Measurements from ENCODE around the gene C1orf35.

DNA sequence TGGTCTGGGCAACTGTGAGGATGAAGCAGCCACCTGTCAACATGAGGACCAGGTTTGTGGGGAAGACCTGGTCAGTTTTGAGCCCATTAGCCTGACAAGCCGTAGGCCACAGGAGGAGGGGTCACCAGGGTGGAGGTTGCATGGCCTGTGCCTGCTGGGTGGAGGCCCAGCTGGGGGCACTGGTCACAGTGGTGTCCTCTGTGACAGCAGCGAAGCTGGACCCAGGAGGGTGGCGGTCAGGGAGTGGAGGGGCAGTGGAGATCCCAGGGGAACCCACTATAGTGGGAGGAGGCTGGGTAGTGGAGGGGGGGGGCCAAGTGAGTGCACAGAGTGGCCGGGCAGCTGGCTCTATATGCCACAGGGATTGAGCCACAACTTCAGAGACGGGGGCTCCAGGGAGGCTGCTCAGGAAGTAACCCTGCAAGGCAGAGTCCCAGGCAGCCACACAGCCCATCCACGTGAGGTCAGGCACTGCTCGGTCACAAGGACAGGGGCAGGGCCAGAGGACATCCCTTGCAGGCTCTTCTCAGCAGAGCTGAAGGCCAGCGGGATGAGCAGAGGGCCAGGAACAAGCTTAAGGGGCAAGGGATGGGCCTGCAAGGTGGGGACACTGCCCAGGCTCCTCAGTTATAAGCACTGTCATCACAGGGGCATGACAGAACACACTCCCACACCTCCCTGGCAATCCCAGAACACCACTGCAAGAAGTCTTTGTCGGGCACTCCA is 2.3 kb upstream of the C1orf35 start:
- no peak for TF ChIP-seq POLR2A (IDR thresholded peaks at IDR 0.05)
- TF ChIP-seq, protein P1, sequence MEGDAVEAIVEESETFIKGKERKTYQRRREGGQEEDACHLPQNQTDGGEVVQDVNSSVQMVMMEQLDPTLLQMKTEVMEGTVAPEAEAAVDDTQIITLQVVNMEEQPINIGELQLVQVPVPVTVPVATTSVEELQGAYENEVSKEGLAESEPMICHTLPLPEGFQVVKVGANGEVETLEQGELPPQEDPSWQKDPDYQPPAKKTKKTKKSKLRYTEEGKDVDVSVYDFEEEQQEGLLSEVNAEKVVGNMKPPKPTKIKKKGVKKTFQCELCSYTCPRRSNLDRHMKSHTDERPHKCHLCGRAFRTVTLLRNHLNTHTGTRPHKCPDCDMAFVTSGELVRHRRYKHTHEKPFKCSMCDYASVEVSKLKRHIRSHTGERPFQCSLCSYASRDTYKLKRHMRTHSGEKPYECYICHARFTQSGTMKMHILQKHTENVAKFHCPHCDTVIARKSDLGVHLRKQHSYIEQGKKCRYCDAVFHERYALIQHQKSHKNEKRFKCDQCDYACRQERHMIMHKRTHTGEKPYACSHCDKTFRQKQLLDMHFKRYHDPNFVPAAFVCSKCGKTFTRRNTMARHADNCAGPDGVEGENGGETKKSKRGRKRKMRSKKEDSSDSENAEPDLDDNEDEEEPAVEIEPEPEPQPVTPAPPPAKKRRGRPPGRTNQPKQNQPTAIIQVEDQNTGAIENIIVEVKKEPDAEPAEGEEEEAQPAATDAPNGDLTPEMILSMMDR (IDR thresholded peaks at IDR 0.05) = no peak
